Spleen (tissue), 11 donors: ENCODE data around the gene FMO4. TPM values are rescaled to one million over a fixed set of nuclear protein-coding genes. Genes with fewer than 3 reads are reported as not detected.
"Not testable (repeated sequence)": the region's sequence is repeated elsewhere in the genome, so short reads cannot be mapped to it uniquely, and the experiment has no call there.

Experiments used
- DNase-seq: peaks from one replicate; pipeline ENCODE4 v3.0.0-alpha.2; 2020
- H3K27ac ChIP-seq, 8 donors: fragments of 200-600 bp; sonication (generic) in 7 of 8; 1 replicate in 4 of 8; 2 replicates in 4 of 8; pipeline versions ENCODE4 v1.5.0 to v1.8.0; 2016 to 2021; ENCODE audit warnings: inconsistent platforms in 4 of 8, mild to moderate bottlenecking in 4 of 8, moderate library complexity in 1 of 8
- H3K27me3 ChIP-seq, 7 donors: fragments of 200-600 bp; sonication (generic) in 6 of 7; replicated peaks in 1 of 7; 1 replicate in 4 of 7; 2 replicates in 3 of 7; pipeline versions ENCODE4 v1.5.0 to v1.8.0; 2016 to 2021; ENCODE audit warnings: inconsistent platforms in 3 of 7, mild to moderate bottlenecking in 1 of 7
- H3K36me3 ChIP-seq, 6 donors: fragments of 200-600 bp; sonication (generic) in 5 of 6; 1 replicate in 4 of 6; 2 replicates in 2 of 6; pipeline versions ENCODE4 v1.5.0 to v1.8.0; 2016 to 2021; ENCODE audit warnings: inconsistent platforms in 2 of 6
- H3K4me1 ChIP-seq, 6 donors: fragments of 200-600 bp; sonication (generic) in 5 of 6; 1 replicate in 3 of 6; 2 replicates in 3 of 6; pipeline versions ENCODE4 v1.5.0 to v1.8.0; 2016 to 2021; ENCODE audit warnings: inconsistent platforms in 3 of 6
- H3K4me3 ChIP-seq, 8 donors: fragments of 200-600 bp; sonication (generic) in 7 of 8; 1 replicate in 4 of 8; 2 replicates in 4 of 8; pipeline versions ENCODE4 v1.5.0 to v1.8.0; 2016 to 2021; ENCODE audit warnings: inconsistent platforms in 4 of 8, mild to moderate bottlenecking in 4 of 8, moderate library complexity in 2 of 8
- H3K9me3 ChIP-seq, 8 donors: fragments of 200-600 bp; sonication (generic) in 7 of 8; 1 replicate in 4 of 8; 2 replicates in 4 of 8; pipeline versions ENCODE4 v1.5.0 to v1.8.0; 2016 to 2021; ENCODE audit warnings: inconsistent platforms in 4 of 8
- CTCF ChIP-seq, 11 experiments: fragments of 200-600 bp in 7 of 11; fragments of 450-650 bp in 4 of 11; sonication (generic) in 4 of 11; IDR thresholded peaks in 8 of 11; conservative IDR thresholded peaks in 3 of 11; 1 replicate in 7 of 11; 2 replicates in 4 of 11; pipeline versions ENCODE4 v1.4.0 to v1.8.0; 2016 to 2021; ENCODE audit warnings: antibody characterized with exemption in 11 of 11, inconsistent platforms in 4 of 11, mild to moderate bottlenecking in 1 of 11
- POLR2A ChIP-seq, 3 donors: fragments of 450-650 bp; IDR thresholded peaks; one replicate each; pipeline ENCODE4 v1.5.1; 2017; ENCODE audit warnings: antibody characterized with exemption in 3 of 3, mild to moderate bottlenecking in 1 of 3
- POLR2AphosphoS5 ChIP-seq, 3 donors: sonication (generic); formaldehyde crosslinking; IDR thresholded peaks; one replicate each; pipeline ENCODE4 v1.5.1; 2017; ENCODE audit warnings: antibody characterized with exemption in 3 of 3
- WGBS, 5 donors: extraction: QIAGEN DNeasy Blood & Tissue Kit in 3 of 5; methylation state at CpG; one replicate each; pipeline versions ENCODE4 v1.1.5 to v1.1.7; 2013 to 2018; 5-methylcytosine and 5-hydroxymethylcytosine counted together
- intact Hi-C: fragments of 100-400 bp; cut with DNase I; formaldehyde crosslinking; loops from one replicate; pipeline ENCODE4 v1.15.0; 2023; ENCODE audit warnings: low total_unique reads
- polyA plus RNA-seq, 3 donors: library from polyadenylated mRNA; stranded (reverse); fragments of 200-250 nt; gene quantifications; one replicate each; pipeline ENCODE4 v1.2.1, GENCODE V29; 2013
- total RNA-seq, 7 donors: library from RNA; depleted of rRNA in 3 of 7; stranded (reverse); fragments of >200 nt in 3 of 7; fragmentation: NEBNext Ultra II Directional in 4 of 7; extraction: Animal tissue kit (Norgen Biotek cat#: 25700) in 4 of 7; gene quantifications; one replicate each; pipeline versions ENCODE4 v1.1.0 to v1.2.1, GENCODE V29; 2016 to 2021
- donor health status: healthy with polysubstance abuse.
- donor health status: DM: no; HTN: no; CAD: no; lungs with moderate emphysema.
- donor health status: DM: no; HTN: no; CAD: no.
- donor health status: Bipolar disorder and iron deficiency.
- donor health status: healthy.
- donor health status: DM: no; HTN: no; CAD: no.
- donor health status: DM: yes; HTN: yes; CAD: no.

The FMO4 gene
- total and polyA plus RNA-seq, 10 donors = 2.0 to 10.8 (median 4.0) TPM

- no peak overlapping the region for H3K27ac ChIP-seq
- peaks cover 0 to 17% (median 0%) of the 10 kb centered on the region in 7 donors for H3K27me3 ChIP-seq
- TF ChIP-seq POLR2AphosphoS5 (IDR thresholded peaks at IDR 0.05) = no peak
- no peak for TF ChIP-seq CTCF (IDR thresholded peaks at IDR 0.05 in 8 of 11, conservative IDR thresholded peaks at IDR 0.05 in 3 of 11)
- no peak for TF ChIP-seq POLR2A (IDR thresholded peaks at IDR 0.05)
- H3K9me3 ChIP-seq = peaks cover 0 to 10% (median under 1%) of the 10 kb centered on the region in 8 donors
- no peak overlapping the region for H3K4me3 ChIP-seq
- no peak for DNase-seq
- 49 to 85% (median 72%) methylated on average over 4 of the region's 4 CpGs for WGBS, 5 donors
- no peaks in the 10 kb centered on the region for H3K4me1 ChIP-seq
- intact Hi-C loops = no loop called here
- H3K36me3 ChIP-seq = no peaks in the 10 kb centered on the region
These were observed 43.2 kb downstream of the FMO4 start for GRCh38 chr1:171357179-171357578.

- WGBS, 5 donors = 90 to 91% (median 91%) methylated on average over 7 of the region's 7 CpGs
- DNase-seq = not testable (repeated sequence)
These were observed 45.3 kb downstream of the FMO4 start for GRCh38 chr1:171359355-171359648.

GRCh38 chr1:171359731-171360527 is 45.9 kb downstream of the FMO4 start:
- H3K27ac ChIP-seq, H3K4me3 ChIP-seq, intact Hi-C loops, H3K4me1 ChIP-seq, DNase-seq, H3K36me3 ChIP-seq: not testable (repeated sequence)
- H3K9me3 ChIP-seq = peaks cover 0 to 27% (median 5%) of the 10 kb centered on the region in 8 donors
- peaks cover 0 to 17% (median 0%) of the 10 kb centered on the region in 7 donors for H3K27me3 ChIP-seq
- 77 to 85% (median 79%) methylated on average over 6 to 9 of the region's 9 CpGs for WGBS, 5 donors

More at GRCh38 chr1:171359355-171359648, 45.3 kb downstream of the FMO4 start:
- H3K36me3 ChIP-seq, intact Hi-C loops, H3K4me3 ChIP-seq, H3K4me1 ChIP-seq, H3K27ac ChIP-seq: not testable (repeated sequence)
- Histone ChIP-seq H3K27me3 (peaks cover 0 to 17% (median 0%) of the 10 kb centered on the region in 7 donors), H3K9me3 (peaks cover 0 to 27% (median 4%) of the 10 kb centered on the region in 8 donors)

GRCh38 chr1:171366085-171366484 is 52.1 kb downstream of the FMO4 start:
- H3K4me3 ChIP-seq = no peak overlapping the region
- no peaks in the 10 kb centered on the region for H3K36me3 ChIP-seq
- no peak for DNase-seq
- H3K27me3 ChIP-seq = no peaks in the 10 kb centered on the region
- peaks cover 0 to 27% (median 5%) of the 10 kb centered on the region in 8 donors for H3K9me3 ChIP-seq
- WGBS, 5 donors = 69 to 85% (median 73%) methylated on average over 6 of the region's 6 CpGs
- H3K27ac ChIP-seq = no peak overlapping the region
- peaks cover 0 to 5% (median 0%) of the 10 kb centered on the region in 6 donors for H3K4me1 ChIP-seq
- intact Hi-C loops = no loop called here
- TF ChIP-seq POLR2A (IDR thresholded peaks at IDR 0.05) (no peak), CTCF (IDR thresholded peaks at IDR 0.05 in 8 of 11, conservative IDR thresholded peaks at IDR 0.05 in 3 of 11) (no peak)

- WGBS, 5 donors = 43 to 75% (median 50%) methylated on average over 2 of the region's 2 CpGs
- no peak for DNase-seq
- Histone ChIP-seq H3K4me1 (peaks cover 0 to 5% (median 0%) of the 10 kb centered on the region in 6 donors), H3K4me3 (no peak overlapping the region), H3K36me3 (no peaks in the 10 kb centered on the region), H3K27ac (no peak overlapping the region), H3K9me3 (peaks cover 0 to 21% (median 5%) of the 10 kb centered on the region in 8 donors), H3K27me3 (no peaks in the 10 kb centered on the region)
- TF ChIP-seq POLR2A (IDR thresholded peaks at IDR 0.05) (no peak), CTCF (IDR thresholded peaks at IDR 0.05 in 8 of 11, conservative IDR thresholded peaks at IDR 0.05 in 3 of 11) (no peak), POLR2AphosphoS5 (IDR thresholded peaks at IDR 0.05) (no peak)
- intact Hi-C loops = no loop called here
These were observed 52.8 kb downstream of the FMO4 start for GRCh38 chr1:171366816-171367215.
